PC-9 (cell line): ENCODE data around the gene VSIG10.
"Not testable (repeated sequence)": the region's sequence is repeated elsewhere in the genome, so short reads cannot be mapped to it uniquely, and the experiment has no call there.

Experiments
- CTCF ChIP-seq: fragments of 200-600 bp; sonication (generic); conservative IDR thresholded peaks from 2 replicates; pipeline ENCODE4 v1.6.1; 2017; ENCODE audit warnings: mixed run types, antibody characterized with exemption, mild to moderate bottlenecking, moderate library complexity
- EZH2 ChIP-seq: fragments of 200-600 bp; sonication (generic); IDR thresholded peaks from 2 replicates; pipeline ENCODE4 v1.8.0; 2017; ENCODE audit warnings: antibody characterized with exemption, low read depth

DNA sequence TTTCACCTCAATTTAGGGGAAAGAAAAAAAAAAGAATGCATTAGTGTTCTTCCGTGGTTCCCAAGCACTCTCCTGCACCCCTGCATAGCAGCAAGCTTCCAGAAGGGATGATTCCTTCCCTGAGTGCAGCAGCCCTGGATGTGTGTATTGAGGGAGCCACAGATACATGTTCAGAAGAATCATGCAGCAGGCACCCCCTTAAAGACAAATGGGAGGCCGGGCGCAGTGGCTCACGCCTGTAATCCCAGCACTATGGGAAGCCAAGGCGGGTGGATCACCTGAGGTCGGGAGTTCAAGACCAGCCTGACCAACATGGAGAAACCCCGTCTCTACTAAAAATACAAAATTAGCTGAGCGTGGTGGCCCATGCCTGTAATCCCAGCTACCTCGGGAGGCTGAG, 22.3 kb downstream of the VSIG10 start:
- TF ChIP-seq CTCF, EZH2: not testable (repeated sequence)
